Astrocyte of the cerebellum (primary cell): ENCODE data around the gene SULT1A2.
"Not testable (repeated sequence)": the region's sequence is repeated elsewhere in the genome, so short reads cannot be mapped to it uniquely, and the experiment has no call there.

Source experiments
- DNase-seq: peaks from one replicate; pipeline ENCODE4 v3.0.0-alpha.2; 2011; ENCODE audit warnings: low read depth
- H3K4me3 ChIP-seq: 2 replicates; pipeline ENCODE4 v1.5.1; 2011; ENCODE audit warnings: mild to moderate bottlenecking, low read depth, low read length, moderate library complexity
- in situ Hi-C: cut with HindIII; loops from 2 replicates; pipeline ENCODE4 v1.10.0; 2017; ENCODE audit warnings: low sequenced_read_pairs
- TF ChIP-seq, protein P1 (sequence below): IDR thresholded peaks from 2 replicates; pipeline ENCODE4 v1.5.1; 2012; ENCODE audit warnings: low read length, low read depth, moderate library complexity, mild to moderate bottlenecking; ENCODE audit errors: missing control alignments

Gene SULT1A2

DNA sequence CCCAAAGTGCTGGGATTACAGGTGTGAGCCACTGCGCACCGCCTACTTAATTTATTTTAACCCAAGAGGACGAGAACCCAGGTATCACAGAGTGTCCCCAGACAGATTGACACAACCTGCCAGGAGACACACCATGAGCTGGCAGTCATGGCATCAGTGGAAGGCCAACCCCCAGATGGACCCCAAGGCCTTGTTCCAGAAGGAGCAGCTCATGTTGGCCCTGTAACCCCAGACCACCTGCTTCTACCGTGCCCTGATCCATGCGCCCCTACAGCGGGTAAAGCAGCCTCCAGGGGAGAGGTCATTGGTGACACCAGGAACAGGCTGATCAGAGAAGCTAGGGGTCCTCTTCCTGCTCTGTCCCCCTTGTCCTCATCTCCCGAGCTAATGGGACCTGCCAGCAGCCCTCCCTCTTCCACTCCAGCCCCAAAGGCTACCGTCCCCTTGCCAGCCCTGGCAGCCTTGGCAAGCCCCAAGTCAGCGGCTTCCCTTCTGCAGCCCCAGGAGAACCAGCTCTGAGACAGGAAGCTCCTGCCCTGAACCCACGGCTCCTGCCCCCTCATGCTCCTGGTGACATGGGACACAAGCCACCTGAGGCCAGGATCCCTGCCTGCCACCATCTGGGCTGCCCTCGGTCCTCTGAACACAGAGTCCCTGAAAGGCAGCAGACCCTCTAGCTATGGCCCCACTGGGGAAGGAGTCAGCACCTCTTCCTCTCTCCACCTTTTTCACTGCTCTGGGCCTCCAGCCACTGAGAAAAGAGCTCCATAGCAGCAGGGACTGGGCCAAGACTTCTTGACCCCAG lies 6.7 kb upstream of the SULT1A2 start:
- no peak overlapping the region for H3K4me3 ChIP-seq
- no peak for DNase-seq
- in situ Hi-C loops = no loop called here
- TF ChIP-seq, protein P1, sequence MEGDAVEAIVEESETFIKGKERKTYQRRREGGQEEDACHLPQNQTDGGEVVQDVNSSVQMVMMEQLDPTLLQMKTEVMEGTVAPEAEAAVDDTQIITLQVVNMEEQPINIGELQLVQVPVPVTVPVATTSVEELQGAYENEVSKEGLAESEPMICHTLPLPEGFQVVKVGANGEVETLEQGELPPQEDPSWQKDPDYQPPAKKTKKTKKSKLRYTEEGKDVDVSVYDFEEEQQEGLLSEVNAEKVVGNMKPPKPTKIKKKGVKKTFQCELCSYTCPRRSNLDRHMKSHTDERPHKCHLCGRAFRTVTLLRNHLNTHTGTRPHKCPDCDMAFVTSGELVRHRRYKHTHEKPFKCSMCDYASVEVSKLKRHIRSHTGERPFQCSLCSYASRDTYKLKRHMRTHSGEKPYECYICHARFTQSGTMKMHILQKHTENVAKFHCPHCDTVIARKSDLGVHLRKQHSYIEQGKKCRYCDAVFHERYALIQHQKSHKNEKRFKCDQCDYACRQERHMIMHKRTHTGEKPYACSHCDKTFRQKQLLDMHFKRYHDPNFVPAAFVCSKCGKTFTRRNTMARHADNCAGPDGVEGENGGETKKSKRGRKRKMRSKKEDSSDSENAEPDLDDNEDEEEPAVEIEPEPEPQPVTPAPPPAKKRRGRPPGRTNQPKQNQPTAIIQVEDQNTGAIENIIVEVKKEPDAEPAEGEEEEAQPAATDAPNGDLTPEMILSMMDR = no peak

DNA sequence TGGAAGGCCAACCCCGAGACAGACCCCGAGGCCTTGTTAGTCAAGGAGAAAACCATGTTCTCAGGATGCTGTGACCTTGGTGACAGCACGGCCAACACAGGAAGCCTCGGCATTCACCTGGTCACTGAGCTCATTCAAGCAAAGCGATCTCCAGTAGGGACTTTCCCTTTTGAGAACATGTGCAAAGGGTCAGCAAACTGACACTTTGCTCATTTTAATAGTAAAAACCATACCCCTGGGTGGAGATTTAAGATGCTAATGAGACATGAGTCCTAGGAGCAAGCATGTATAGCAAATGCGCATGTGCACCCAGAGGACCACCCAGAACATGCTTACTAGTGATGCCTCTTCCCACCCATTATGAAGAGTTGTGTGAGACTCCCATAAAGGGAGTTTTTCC lies 5.7 kb upstream of the SULT1A2 start:
- no peak overlapping the region for H3K4me3 ChIP-seq
- TF ChIP-seq, protein P1 = no peak
- in situ Hi-C loops = no loop called here
- DNase-seq = no peak

- DNase-seq, H3K4me3 ChIP-seq, in situ Hi-C loops: not testable (repeated sequence)
Observed at GRCh38 chr16:28602062-28602461, 5.2 kb upstream of the SULT1A2 start.

- H3K4me3 ChIP-seq, DNase-seq, in situ Hi-C loops: not testable (repeated sequence)
Observed at GRCh38 chr16:28601589-28601988, 4.7 kb upstream of the SULT1A2 start.

DNA sequence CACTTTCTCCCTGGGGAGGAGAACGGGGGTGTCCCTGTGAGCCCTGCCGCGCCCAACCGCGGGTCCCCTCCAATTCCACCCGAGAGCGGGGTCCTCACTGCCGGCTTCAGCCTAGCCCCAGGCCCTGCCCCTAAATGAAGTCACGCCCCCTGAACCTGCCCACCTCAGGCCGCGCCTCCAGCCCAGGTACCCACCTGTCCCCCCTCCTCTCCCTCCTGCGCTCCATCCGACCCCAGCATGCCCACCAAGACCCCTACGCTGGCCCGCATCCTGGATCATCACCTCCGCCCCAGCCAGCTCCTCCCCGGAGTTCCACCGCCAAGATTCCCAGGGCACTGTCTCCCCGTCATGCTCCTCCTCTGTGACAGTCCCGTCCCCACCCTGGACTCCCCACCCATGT lies 4.1 kb upstream of the SULT1A2 start:
- DNase-seq, in situ Hi-C loops, H3K4me3 ChIP-seq: not testable (repeated sequence)

GRCh38 chr16:28599377-28600285 lies 2.8 kb upstream of the SULT1A2 start:
- DNase-seq, H3K4me3 ChIP-seq, in situ Hi-C loops: not testable (repeated sequence)

DNA sequence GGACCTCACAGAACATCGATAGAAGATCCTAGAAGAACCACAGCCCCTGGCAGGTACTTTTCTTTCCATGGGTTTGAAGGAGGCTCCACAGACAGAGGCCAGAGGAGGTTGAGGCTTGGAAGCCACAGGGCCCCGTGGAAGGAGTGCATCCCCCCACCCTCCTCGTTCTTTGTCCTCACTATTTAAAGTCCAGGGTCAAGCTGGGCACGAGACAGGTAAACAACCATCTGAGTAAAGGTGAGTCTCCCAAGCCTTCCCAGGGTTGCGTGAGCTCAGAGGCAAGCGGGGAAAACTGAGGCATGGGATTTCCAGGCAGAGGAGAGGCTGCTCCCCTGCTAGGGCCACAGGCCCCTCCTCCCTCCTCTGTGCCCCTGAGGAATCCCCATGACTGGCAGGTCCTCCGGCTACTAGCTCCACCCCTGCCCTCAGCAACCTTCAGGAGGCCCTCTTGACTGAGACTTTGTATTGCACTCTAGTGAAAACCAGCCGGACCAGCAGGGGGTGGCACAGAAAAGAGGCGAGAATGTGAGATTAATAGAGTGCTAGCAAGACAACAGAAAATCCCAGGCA lies 927 bp upstream of the SULT1A2 start:
- DNase-seq = no peak
- in situ Hi-C loops = no loop called here
- TF ChIP-seq, protein P1 = no peak
- H3K4me3 ChIP-seq = no peak overlapping the region

DNA sequence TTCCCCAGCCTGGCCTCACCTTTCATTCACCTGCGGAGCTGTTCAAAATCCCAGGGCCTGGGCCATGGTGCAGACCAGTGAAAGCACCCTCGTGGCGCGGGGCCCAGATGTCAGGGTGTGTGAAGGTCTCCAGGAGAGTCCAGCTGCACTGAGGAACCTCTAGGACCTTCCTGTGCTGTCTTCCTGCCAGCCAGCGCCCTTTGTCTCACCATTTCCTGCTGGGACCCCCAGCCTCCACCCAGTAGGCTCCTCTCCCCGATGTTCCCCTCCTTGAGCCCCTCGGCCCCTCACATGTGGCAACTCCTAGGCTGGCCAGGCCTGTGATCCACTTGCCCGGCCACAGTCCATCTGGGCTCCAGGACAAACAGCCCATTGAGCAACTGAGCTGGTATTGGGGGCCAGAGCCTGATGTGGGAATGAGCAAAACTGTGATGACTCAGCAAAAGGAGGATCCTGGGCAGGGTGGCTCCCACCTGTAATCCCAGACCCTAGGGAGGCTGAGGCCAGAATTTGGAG lies 677 bp downstream of the SULT1A2 start:
- no peak for DNase-seq
- H3K4me3 ChIP-seq = no peak overlapping the region
- TF ChIP-seq, protein P1 = no peak
- in situ Hi-C loops = no loop called here

- DNase-seq, in situ Hi-C loops, H3K4me3 ChIP-seq: not testable (repeated sequence)
Observed at GRCh38 chr16:28595451-28595850, 1.4 kb downstream of the SULT1A2 start.
